HG02610 (cell line): ENCODE data around the gene P2RY2.
A peak's percentile ranks its signal among the peaks of the same experiment; 100 is the strongest.

ENCODE experiments used
- ATAC-seq: cut with Tn5 transposase; IDR thresholded peaks from one replicate; pipeline ENCODE4 v1.9.1; 2021; ENCODE audit warnings: mild to moderate bottlenecking, moderate library complexity; ENCODE audit not compliant: unreplicated experiment

The P2RY2 gene

GRCh38 chr11:73240190-73240781, 22.2 kb downstream of the P2RY2 start:
- no peak for ATAC-seq

DNA sequence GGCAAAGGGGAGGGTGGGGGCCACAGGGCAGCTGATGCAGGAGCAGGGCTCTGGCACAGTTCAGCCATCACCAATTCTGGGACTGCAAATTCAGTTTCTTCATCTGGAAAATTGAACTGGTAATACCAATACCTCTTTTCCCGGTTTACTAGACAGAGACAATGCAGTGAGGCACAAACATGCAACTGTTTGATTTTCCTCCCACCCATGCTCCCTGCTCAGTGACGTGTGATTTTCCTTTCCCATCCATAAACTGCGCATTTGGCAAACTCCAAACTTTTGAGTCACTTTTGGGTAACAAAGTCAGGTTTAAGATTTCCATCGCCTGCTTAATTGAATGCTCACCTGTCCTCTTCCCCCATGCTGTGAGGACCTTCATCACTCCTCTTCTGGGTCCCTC, 23.2 kb downstream of the P2RY2 start:
- ATAC-seq: no peak

DNA sequence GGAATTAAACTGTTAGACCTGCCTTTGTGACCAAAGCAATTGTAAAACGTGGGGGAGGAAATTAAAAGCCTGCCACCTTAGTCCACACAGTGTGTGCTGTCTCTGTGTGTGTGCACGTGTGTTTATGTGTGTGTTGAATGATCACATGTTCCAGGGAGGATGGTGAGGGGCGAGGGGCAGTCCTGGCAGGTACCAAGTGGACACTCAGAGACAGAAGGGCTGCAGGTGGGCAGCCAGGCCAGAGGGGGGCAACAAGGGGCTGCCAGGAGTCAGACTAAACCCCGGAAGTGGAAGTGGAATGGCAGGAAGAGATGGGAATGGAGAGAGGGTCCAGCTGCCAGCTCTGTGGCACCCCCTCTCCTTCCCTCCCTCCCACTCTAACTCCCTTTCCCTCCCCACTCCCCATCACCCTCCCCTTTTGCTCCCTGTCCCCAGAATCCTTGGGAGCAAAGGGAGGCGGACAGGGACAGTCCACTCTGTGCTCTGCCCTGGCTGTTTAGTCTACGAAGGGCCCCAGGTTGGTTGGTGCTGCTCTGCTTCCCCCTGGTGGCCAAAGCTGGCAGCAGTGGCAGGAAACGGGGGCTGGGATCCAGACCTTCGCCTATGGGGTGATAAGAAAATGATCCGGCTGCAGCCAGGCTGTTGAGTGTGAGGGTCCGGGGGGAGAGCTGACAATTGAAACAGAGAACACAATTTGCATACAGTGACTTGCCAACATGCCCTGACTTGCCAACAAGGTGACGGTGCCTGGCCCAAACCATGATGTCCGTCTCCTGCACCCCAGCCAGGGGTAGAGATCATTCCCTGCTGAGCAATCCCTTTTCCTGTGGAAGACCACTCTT, 24.4 kb downstream of the P2RY2 start:
- peak; percentile 72 for ATAC-seq

DNA sequence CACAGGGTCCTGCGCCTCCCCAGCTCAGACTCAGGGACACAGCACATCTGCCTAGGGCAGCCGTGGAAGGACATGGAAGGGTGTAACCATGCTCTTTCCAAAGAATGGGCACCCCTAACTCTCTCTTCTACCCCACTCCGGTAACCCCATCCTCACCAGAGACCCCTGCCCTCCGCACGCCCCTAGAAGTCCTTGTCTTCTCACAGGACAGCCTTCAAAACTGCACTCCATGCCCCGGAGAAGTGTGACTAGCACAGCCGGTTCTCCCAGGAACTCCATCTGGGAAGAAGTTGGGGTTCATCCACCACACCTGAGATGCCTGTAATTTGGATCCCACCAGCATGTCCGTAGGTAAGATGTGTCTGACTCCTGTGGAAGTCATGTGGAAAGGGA, 25.0 kb downstream of the P2RY2 start:
- no peak for ATAC-seq

DNA sequence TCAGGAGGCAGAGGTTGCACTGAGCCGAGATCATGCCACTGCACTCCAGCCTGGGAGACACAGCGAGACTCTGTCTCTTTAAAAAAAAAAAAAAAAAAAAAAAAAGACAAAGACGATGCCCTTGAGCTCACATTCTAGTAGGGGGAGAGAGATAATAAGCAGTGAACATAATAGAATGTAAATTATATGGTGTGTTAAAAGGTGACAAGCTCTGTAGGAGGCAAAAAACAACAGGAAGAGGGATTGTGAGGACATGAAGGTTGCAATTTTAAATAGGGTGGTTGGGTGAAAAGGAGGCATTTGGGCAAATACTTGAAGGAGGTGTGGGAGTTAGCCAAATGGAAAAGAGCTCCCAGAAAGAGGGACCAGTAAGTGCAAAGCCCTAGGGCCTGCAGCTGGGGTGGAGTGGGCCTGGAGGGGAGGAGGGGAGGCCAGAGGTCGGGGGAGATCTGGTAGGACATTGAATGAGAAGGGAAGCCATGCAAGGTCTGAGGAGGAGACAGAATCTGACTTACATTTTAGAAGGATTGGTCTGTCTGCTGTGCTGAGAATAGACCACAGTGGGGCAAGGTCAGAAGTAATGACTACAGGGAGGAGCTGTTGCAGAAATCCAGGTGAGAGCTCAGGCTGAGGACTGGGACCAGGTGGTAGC, 26.6 kb downstream of the P2RY2 start:
- no peak for ATAC-seq

DNA sequence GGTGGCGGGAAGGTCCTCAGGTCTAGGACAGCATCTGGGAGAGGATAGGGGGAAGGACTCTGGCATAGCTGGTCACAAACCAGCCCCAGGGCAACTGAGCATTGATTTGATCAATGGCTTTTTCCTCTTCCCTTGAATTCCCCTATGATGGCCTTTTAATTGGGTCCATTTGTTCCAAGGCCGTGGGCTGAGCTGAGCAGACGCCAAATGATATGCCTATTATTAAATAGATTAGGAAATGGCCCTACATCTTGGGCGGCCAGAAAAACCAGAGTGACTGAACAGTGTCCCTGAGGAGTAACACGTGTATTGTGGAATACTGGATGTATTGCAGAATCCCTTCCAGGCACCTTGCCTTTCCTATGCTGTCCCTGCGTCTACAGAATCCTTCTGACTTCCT, 27.4 kb downstream of the P2RY2 start:
- ATAC-seq: no peak

DNA sequence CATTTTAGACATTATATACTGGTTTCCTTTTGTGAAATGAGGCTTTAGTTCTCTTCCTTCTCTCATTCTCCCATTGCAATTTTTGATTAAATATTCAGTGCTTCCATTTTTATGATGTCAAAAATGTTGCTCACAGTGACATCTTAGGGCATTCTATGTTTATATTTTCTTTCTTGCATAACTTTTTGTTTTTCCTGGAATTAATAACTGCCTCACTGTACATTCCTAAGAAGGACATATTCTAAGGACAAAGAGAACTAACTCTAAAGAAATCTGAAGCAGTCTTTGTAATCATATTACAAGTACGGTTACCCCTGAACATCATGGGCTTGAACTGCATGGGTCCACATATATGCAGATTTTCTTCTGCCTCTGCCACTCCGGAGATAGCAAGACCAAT, 28.2 kb downstream of the P2RY2 start:
- ATAC-seq: no peak

DNA sequence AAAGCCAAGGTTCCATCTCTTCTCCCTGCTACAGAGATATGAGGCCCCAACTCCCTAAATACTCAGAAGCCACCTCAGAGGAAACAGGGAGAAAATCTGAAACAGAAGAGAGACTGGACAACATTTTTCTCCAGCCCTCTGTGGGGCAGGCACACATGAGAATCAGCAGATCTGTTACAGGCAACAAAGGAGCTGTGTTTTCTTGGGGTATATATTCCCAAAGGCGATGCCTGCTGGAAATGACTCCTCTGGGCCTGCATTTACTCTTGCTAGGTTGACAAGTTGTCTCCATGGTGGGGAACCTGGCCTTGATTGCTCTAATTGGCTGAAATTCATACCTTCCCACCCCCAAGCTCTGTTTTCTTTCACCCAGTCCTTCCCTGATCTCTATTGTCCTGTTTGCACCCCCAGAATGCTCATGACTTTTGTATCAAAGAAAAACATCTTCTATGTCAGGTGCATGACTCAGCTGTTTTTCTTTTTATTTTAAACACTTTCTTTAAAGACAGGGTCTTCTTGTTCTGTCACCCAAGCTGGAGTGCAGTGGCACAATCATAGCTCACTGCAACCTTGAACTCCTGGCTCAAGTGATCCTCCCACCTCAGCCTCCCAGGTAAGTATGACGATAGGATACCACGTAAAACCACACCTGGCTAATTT, 30.6 kb downstream of the P2RY2 start:
- ATAC-seq: no peak

- no peak for ATAC-seq
These were observed 31.2 kb downstream of the P2RY2 start for GRCh38 chr11:73249304-73249703.

GRCh38 chr11:73249853-73250783, 32.0 kb downstream of the P2RY2 start:
- no peak for ATAC-seq

DNA sequence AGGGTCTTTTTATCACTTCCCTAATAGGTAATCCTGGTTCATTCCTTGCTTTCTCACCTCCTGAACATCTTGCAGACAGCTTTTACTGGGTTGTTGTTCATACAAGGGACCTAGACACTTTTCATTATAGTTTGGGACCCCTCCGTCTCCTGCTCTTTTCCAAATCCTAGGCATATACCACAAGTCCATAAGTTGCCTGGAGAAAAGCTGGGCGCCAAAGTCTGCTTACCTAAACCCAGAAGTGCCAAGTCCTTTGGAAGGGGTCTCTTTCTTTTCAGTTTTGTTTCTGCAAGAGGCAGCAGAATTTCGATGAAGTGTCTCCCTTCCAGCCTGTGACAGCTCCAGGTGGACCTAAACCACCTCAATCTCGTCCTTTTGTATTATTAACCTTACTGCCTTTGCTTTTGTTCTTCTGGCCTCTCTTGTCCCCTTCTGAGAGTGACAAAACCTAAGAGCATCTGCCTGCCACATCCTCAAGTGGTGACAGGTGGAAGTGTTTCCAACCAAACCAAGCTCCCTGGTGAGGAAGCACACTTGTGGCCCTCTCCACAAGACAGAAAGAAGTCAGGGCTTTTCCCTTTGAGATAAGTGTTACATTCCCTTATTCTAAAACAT, 34.6 kb downstream of the P2RY2 start:
- no peak for ATAC-seq

GRCh38 chr11:73257342-73258103, 39.4 kb downstream of the P2RY2 start:
- no peak for ATAC-seq

GRCh38 chr11:73258104-73259035, 40.3 kb downstream of the P2RY2 start:
- ATAC-seq: no peak

GRCh38 chr11:73259406-73260126, 41.5 kb downstream of the P2RY2 start:
- no peak for ATAC-seq

- ATAC-seq: no peak
These were observed 42.0 kb downstream of the P2RY2 start for GRCh38 chr11:73260127-73260457.

DNA sequence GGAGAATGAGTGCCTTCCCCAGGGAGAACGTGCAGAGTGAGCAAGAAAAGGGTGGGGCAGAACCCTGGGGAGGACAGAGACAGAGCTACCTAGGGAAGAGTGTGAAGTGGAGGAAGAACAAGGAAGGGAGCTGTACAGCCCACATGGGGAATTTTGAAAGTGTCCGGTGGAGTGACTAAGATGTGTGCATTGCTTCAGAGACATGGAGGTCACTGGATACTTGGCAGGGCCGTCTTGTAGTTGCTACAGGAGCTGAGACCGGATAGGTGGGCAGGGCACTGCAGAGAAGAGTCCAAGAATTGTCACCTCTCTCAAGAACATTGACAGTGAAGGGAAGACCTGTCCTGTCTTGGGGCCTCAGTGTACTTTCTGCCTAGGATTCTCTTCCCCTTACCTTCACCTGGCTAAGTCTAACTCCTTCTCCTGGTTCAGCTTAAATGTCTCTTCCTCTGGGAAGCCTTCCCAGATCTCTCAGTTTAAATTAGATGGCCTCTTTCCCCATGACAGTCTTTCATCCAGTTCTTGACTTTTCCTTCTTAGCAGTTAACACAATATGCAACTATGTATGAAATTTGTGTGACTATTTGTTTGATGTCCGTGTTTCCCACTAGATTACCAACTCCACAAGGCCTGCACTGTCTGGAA, 44.9 kb downstream of the P2RY2 start:
- no peak for ATAC-seq

- ATAC-seq: no peak
These were observed 45.6 kb downstream of the P2RY2 start for GRCh38 chr11:73263640-73264039.
